Fibroblast of skin of scalp (primary cell): ENCODE measurements around the gene LRMDA.
"Not testable (repeated sequence)": the region's sequence is repeated elsewhere in the genome, so short reads cannot be mapped to it uniquely, and the experiment has no call there.

ENCODE experiments used
- DNase-seq: peaks from one replicate; pipeline ENCODE4 v3.0.0-alpha.2; 2013

LRMDA gene

GRCh38 chr10:76141376-76141775 is 710.0 kb downstream of the LRMDA start:
- no peak for DNase-seq

- not testable (repeated sequence) for DNase-seq
Observed at GRCh38 chr10:76148217-76148616, 716.8 kb downstream of the LRMDA start.

DNA sequence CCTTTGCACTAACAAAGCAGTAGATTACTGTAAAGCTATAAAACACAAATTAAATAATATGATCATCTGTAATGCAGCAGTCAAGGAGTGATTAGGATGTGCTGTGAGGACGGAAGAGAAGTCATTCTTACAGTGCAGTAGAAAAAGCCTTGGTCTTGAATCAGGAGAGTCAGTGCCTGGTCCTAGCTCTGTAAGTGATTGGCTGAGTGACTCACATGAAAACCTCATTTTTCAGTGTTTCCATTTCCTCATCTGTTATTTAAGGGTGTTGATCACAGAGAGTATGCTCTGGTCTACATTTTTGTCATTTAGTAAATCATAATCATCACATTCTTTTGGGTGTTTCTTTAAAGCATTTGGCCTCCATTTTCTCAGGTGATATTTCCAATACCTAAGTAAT is 717.8 kb downstream of the LRMDA start:
- peak; percentile 72 for DNase-seq

DNA sequence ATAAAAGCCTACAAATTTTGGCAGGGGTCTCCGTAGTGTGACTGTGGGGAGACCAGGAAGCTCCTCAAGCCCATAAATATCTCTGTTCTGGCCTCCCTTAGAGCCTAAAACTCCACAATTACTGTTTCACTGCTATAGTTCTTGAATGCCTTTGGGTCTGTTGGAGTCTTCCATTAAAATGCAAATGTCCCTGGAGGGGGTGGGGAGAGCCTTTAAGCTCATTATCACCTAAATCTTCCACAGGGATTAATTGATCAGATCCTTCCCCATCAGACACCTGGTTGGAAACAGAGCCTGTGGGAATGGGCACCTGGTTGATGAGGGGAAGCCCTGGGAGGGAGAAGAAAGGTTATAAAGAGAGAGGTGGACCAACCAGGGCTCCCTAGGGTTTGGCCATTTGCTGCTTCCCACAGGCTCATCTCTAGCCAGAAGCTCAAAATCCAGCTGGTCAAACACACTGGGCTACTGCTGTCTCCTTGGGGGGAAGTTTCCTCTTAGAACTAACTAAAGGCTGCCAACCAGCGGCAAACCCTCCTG is 718.2 kb downstream of the LRMDA start:
- DNase-seq: no peak

- DNase-seq: peak; percentile 69
Observed at GRCh38 chr10:76150139-76150875, 718.9 kb downstream of the LRMDA start.

DNA sequence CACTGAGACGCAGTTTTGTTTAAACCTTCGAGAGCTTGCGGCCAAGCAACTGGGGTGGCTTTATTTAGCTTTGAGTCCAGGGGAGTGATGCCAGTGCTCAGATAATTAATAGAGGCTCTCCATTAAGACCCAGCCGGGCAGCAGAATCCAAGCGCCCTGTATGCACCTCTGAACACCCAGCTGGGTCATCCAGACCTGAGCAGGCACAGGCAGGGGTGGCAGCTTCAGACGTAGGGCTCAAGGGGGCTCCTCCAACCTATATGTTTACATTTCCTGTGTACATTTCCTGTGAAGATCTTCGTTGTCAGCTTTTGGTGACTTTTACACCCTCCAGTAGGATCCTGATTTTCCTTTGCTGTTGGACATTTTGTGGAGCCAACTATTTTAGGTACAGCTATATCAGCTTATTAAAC is 719.5 kb downstream of the LRMDA start:
- DNase-seq: no peak

- no peak for DNase-seq
Observed at GRCh38 chr10:76152186-76152585, 720.8 kb downstream of the LRMDA start.

DNA sequence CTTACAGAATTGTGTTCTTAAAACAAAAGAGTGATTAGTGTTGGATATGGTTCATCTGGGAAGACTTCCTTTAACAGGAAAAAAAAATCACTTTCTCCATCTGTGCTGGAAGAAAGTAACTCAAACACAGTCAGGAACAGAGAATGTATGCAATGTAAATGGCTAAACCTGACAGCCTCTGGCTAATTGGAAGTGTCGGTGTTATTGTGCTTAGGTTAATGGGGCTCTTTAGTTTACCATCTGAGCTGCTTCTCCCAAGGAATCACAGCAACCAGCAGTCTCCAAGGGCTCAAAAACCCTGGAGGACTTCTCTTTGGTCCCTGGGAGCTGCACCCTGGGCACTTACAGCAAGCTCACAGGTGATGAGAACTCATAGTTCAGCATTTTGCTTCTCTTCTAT is 724.5 kb downstream of the LRMDA start:
- no peak for DNase-seq

DNA sequence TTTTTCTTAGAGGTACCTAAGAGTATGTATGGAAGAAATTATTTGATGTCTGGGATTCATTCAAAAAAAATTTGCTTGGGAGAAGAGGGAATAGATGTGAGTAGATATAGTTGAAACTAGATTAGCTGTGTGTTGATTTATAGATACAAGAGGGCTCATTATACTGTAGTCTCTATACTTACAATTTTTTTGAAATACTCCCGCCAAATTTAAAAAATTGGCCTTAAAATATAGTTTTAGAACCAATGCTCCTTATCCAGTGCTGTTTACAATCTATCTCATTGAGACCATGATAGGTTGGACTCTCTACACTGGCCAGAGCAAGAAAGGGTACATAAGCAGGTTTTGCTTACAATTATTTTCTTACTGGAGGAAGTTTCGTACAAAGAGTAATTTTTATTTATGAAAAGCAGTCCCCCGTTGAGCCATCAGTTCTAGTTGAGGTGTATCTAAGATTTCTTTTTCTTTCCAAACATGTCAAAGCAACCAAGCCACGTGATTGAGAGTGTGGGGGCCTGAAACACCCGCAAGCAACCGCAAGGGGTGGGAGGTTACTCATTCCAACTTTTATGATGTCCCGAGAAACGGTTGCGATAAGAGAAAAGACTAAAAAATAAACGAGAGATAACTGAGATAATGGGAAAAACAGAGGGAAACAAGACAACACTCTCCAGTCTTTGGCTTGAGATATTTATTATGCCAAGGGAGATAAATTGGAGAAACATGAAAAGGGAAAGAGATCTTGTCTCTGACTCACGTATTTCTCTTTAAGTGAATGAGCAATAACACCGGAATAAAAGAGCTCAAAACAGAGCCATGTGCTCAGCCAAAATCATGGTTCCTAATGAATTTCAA is 729.2 kb downstream of the LRMDA start:
- no peak for DNase-seq

- no peak for DNase-seq
Observed at GRCh38 chr10:76161301-76161582, 729.8 kb downstream of the LRMDA start.

DNA sequence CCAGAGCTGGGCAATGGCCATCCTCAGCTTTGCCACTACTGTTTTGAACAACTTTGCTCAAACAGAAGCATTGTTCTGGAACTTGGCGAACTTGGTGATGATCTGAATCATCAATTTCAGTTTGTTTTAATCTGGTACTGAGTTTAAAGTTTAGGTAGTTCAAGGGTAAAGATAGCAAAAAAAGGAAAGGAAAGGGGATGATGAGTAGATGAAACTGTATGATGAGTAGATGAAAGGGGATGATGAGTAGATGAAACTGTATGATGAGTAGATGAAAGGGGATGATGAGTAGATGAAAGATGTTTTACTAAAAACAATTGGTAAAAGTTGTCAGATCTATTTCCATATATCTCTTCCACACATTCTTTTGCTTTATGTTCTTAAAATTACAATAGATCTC is 737.0 kb downstream of the LRMDA start:
- no peak for DNase-seq

DNA sequence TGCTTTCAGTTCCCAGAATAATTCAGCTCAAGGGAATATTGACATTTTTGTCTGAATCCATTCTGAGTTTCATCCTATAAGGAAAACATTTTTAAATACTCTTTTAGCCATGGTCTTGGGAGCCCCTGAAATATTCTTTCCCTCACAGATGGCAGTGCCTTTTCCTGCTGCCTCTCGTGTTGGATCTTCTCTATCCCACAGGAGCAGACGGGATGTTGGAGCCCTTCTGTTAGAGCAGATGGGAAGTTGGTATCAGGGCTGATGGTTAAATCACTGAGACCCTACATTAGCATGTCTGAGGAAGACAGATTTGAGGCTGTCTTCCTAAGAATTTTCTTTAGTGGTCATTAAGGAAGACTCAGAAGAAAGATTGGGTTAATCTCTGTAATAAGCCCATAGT is 737.8 kb downstream of the LRMDA start:
- DNase-seq: no peak

DNA sequence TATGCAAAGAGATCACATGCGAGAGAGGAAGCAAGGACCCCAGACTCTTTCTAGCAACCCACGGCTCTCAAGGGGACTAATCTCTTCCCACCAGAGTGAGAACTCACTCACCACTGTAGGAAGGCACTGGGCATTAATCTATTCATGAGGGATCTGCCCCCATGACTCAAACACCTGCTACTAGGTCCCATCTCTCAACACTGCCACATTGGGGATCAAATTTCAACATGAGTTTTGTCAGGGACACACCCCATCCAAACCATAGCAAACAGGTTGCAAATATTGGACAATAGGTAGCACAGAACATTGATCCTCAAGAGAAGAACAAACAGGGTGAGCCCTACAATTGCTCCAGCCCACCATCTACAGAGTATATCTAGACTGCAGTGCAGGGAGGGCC is 740.6 kb downstream of the LRMDA start:
- DNase-seq: no peak

- DNase-seq: no peak
Observed at GRCh38 chr10:76175533-76176165, 744.2 kb downstream of the LRMDA start.

DNA sequence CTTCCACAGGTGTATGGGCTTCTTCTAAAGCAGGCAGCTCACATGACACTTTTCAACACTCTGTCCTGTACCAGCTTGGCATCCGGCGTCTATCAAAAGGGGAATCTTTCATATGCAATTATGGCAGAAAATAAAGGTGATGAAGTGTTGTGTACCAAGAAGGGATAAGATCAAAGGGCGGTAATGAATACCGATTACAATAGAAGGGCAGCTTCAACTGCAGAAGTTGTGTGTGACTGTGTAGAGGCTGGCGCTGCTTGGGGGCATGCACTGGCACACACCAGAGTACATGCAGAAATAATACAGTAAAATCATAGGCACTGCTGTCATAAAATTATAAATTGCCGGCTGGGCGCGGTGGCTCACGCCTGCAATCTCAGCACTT is 744.7 kb downstream of the LRMDA start:
- DNase-seq: no peak

- peak; percentile 40 for DNase-seq
Observed at GRCh38 chr10:76177936-76178335, 746.5 kb downstream of the LRMDA start.

- DNase-seq: no peak
Observed at GRCh38 chr10:76178532-76179292, 747.3 kb downstream of the LRMDA start.

- no peak for DNase-seq
Observed at GRCh38 chr10:76179806-76180205, 748.4 kb downstream of the LRMDA start.

- DNase-seq: no peak
Observed at GRCh38 chr10:76184647-76185046, 753.2 kb downstream of the LRMDA start.

DNA sequence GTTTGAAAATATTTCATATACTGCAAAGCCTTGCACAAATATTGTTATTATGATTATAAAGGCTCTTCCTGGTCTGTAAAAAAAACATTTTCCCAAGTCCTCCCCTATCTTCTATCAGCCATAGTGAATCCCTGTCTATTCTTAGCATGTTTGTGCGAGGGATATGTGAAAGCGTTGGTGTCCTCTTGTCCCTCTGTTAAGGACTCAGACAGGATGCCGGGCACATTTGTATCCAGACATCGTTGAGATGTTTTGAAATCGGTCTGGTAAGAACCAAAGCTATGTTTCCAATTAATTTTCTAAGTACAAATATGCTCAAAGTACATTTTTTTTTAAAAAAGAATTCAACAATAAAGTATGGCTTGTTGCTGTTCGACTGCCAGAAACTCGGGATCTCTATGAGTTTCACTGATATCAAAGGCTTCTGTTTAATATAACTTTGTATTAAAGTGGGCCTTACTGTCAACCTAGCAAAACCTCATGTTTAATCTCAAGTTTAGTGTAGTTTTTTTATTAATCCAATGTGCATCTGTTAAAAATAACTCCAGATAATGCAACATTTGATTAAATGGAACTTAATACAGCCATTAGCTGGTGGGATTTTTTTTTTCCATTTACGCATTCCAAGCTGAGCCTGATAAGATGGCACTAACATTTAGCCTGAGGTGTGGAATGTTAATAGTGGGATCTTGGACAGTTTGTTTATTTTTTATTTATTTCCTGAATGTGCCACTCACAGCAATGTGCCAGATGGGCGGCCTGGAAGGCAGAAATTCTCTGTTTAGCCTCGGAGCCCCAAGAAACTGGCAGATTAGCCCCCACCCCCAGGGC is 754.3 kb downstream of the LRMDA start:
- peak; percentile 85 for DNase-seq

GRCh38 chr10:76188216-76188615 is 756.8 kb downstream of the LRMDA start:
- no peak for DNase-seq
